Measurements from ENCODE around the gene CDK14.

The CDK14 gene

GRCh38 chr7:90660100-90660499 is 64.0 kb downstream of the CDK14 start:
- Histone ChIP-seq H3K27me3 (ENCODE audit: insufficient read depth, poor library complexity, severe bottlenecking) (no peaks in the 10 kb centered on the region), H3K27ac (replicated peaks) (no peak overlapping the region), H3K4me3 (replicated peaks; ENCODE audit: insufficient read depth, low read length) (no peak overlapping the region)
- DNase-seq (ENCODE audit: low read depth in 1 of 2, low spot score in 1 of 2): no peak
- TF ChIP-seq CTCF (IDR thresholded peaks at IDR 0.05; ENCODE audit: insufficient read depth, low read length) (no peak), GABPA (IDR thresholded peaks at IDR 0.05; ENCODE audit: low read depth) (no peak), SPI1 (IDR thresholded peaks at IDR 0.05; ENCODE audit: borderline replicate concordance, low read depth) (no peak), POLR2AphosphoS5 (IDR thresholded peaks at IDR 0.05; ENCODE audit: low read depth) (no peak), REST (IDR thresholded peaks at IDR 0.05; ENCODE audit: insufficient replicate concordance, low read depth) (no peak)

GRCh38 chr7:90660819-90661218 is 64.7 kb downstream of the CDK14 start:
- H3K27me3 ChIP-seq (ENCODE audit: insufficient read depth, poor library complexity, severe bottlenecking): no peaks in the 10 kb centered on the region
- no peak for DNase-seq (ENCODE audit: low read depth in 1 of 2, low spot score in 1 of 2)
- no peak overlapping the region for H3K4me3 ChIP-seq (replicated peaks; ENCODE audit: insufficient read depth, low read length)
- TF ChIP-seq SPI1 (IDR thresholded peaks at IDR 0.05; ENCODE audit: borderline replicate concordance, low read depth) (no peak), POLR2AphosphoS5 (IDR thresholded peaks at IDR 0.05; ENCODE audit: low read depth) (no peak), CTCF (IDR thresholded peaks at IDR 0.05; ENCODE audit: insufficient read depth, low read length) (no peak), REST (IDR thresholded peaks at IDR 0.05; ENCODE audit: insufficient replicate concordance, low read depth) (no peak), GABPA (IDR thresholded peaks at IDR 0.05; ENCODE audit: low read depth) (no peak)
- no peak overlapping the region for H3K27ac ChIP-seq (replicated peaks)

GRCh38 chr7:90661290-90662151 is 65.4 kb downstream of the CDK14 start:
- H3K4me3 ChIP-seq (replicated peaks; ENCODE audit: insufficient read depth, low read length): no peak overlapping the region
- no peak for TF ChIP-seq SPI1 (IDR thresholded peaks at IDR 0.05; ENCODE audit: borderline replicate concordance, low read depth)
- TF ChIP-seq GABPA (IDR thresholded peaks at IDR 0.05; ENCODE audit: low read depth): no peak
- TF ChIP-seq REST (IDR thresholded peaks at IDR 0.05; ENCODE audit: insufficient replicate concordance, low read depth): no peak
- TF ChIP-seq CTCF (IDR thresholded peaks at IDR 0.05; ENCODE audit: insufficient read depth, low read length): no peak
- TF ChIP-seq POLR2AphosphoS5 (IDR thresholded peaks at IDR 0.05; ENCODE audit: low read depth): no peak
- H3K27ac ChIP-seq (replicated peaks): no peak overlapping the region
- H3K27me3 ChIP-seq (ENCODE audit: insufficient read depth, poor library complexity, severe bottlenecking): no peaks in the 10 kb centered on the region
- DNase-seq (ENCODE audit: low read depth in 1 of 2, low spot score in 1 of 2): no peak
